Psoas muscle (tissue), 8 donors: ENCODE results near the gene GNAI3. TPM values are rescaled to one million over a fixed set of nuclear protein-coding genes. Genes with fewer than 3 reads are reported as not detected.

Experiments
- ATAC-seq, 4 donors: fragments of 200-7000 bp; cut with Tn5 transposase; one replicate each; pipeline ENCODE4 v1.9.1; 2020; ENCODE audit warnings: moderate library complexity in 3 of 4, mild to moderate bottlenecking in 2 of 4
- DNase-seq, 2 donors: peaks; one replicate each; pipeline ENCODE4 v3.0.0-alpha.2; 2020
- H3K27ac ChIP-seq: fragments of 200-600 bp; one replicate; pipeline ENCODE4 v1.8.0; 2022
- H3K27me3 ChIP-seq, 3 donors: fragments of 200-600 bp in 1 of 3; one replicate each; pipeline versions ENCODE4 v1.6.1 to v1.8.0; 2013 to 2022; ENCODE audit warnings: low read length in 2 of 3, mild to moderate bottlenecking in 2 of 3, moderate library complexity in 1 of 3; ENCODE audit not compliant: insufficient read depth in 3 of 3
- H3K36me3 ChIP-seq, 2 donors: fragments of 200-600 bp in 1 of 2; one replicate each; pipeline versions ENCODE4 v1.6.1 to v1.8.0; 2013 to 2022; ENCODE audit warnings: low read depth in 1 of 2, mild to moderate bottlenecking in 1 of 2, moderate library complexity in 1 of 2; ENCODE audit not compliant: insufficient read depth in 1 of 2
- H3K4me1 ChIP-seq: fragments of 200-600 bp; one replicate; pipeline ENCODE4 v1.8.0; 2022
- H3K4me3 ChIP-seq: fragments of 200-600 bp; one replicate; pipeline ENCODE4 v1.8.0; 2022; ENCODE audit warnings: mild to moderate bottlenecking
- H3K9me3 ChIP-seq: fragments of 200-600 bp; one replicate; pipeline ENCODE4 v1.8.0; 2022
- WGBS, 3 donors: extraction: QIAGEN DNeasy Blood & Tissue Kit; methylation state at CpG; one replicate each; pipeline versions ENCODE4 v1.1.6 to v1.1.7; 2013; 5-methylcytosine and 5-hydroxymethylcytosine counted together
- intact Hi-C, 2 donors: fragments of 100-400 bp; cut with DNase I; formaldehyde crosslinking; loops; one replicate each; pipeline versions ENCODE4 v1.11.0 to v1.14.2; 2022
- polyA plus RNA-seq, 3 donors: library from polyadenylated mRNA; stranded (reverse); fragments of 200-250 nt; gene quantifications; one replicate each; pipeline ENCODE4 v1.2.3, GENCODE V29; 2013
- total RNA-seq, 4 donors: library from RNA; stranded (reverse); fragmentation: NEBNext Ultra II Directional in 2 of 4; extraction: Animal tissue kit (Norgen Biotek cat#: 25700) in 2 of 4; gene quantifications; one replicate each; pipeline versions ENCODE4 v1.2.1 to v1.2.4, GENCODE V29; 2021 to 2023
- TF ChIP-seq, protein P1 (sequence below): fragments of 200-600 bp; IDR thresholded peaks from one replicate; pipeline ENCODE4 v1.8.0; 2022; ENCODE audit warnings: antibody characterized with exemption
- donor health status: healthy with polysubstance abuse.
- donor health status: DM: no; HTN: no; CAD: no; lungs with moderate emphysema.
- donor health status: Bipolar disorder and iron deficiency.
- donor health status: healthy.
- donor health status: DM: yes; HTN: yes; CAD: no.
- donor health status: DM: no; HTN: no; CAD: no.
- donor health status: DM: no; HTN: no; CAD: no.
- donor health status: DM: yes; HTN: yes; CAD: no.

The GNAI3 gene
- total and polyA plus RNA-seq, 7 donors, result 0.96 to 2.9 (median 1.7) TPM

GRCh38 chr1:109623601-109624161, 75.3 kb downstream of the GNAI3 start:
- Histone ChIP-seq H3K9me3 (no peaks in the 10 kb centered on the region), H3K27ac (no peak overlapping the region), H3K36me3 (peaks cover 0 to 21% of the 10 kb centered on the region in 2 donors), H3K27me3 (peaks cover 0 to 4% (median 1%) of the 10 kb centered on the region in 3 donors), H3K4me1 (peaks cover 11% of the 10 kb centered on the region), H3K4me3 (peak overlapping the region; percentile 18)
- TF ChIP-seq, protein P1, sequence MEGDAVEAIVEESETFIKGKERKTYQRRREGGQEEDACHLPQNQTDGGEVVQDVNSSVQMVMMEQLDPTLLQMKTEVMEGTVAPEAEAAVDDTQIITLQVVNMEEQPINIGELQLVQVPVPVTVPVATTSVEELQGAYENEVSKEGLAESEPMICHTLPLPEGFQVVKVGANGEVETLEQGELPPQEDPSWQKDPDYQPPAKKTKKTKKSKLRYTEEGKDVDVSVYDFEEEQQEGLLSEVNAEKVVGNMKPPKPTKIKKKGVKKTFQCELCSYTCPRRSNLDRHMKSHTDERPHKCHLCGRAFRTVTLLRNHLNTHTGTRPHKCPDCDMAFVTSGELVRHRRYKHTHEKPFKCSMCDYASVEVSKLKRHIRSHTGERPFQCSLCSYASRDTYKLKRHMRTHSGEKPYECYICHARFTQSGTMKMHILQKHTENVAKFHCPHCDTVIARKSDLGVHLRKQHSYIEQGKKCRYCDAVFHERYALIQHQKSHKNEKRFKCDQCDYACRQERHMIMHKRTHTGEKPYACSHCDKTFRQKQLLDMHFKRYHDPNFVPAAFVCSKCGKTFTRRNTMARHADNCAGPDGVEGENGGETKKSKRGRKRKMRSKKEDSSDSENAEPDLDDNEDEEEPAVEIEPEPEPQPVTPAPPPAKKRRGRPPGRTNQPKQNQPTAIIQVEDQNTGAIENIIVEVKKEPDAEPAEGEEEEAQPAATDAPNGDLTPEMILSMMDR, result no peak
- peak in 1 of 2 donors; percentile 49 for DNase-seq
- no peak for ATAC-seq
- 65 to 73% (median 68%) methylated on average over 11 of the region's 11 CpGs for WGBS, 3 donors
- intact Hi-C loops, result no loop called here

- intact Hi-C loops, result no loop called here
- Histone ChIP-seq H3K36me3 (peaks cover 0 to 27% of the 10 kb centered on the region in 2 donors), H3K4me1 (peaks cover 4% of the 10 kb centered on the region), H3K27me3 (peaks cover 0 to 2% (median 1%) of the 10 kb centered on the region in 3 donors), H3K4me3 (peak overlapping the region; percentile 18), H3K9me3 (no peaks in the 10 kb centered on the region), H3K27ac (no peak overlapping the region)
- TF ChIP-seq, protein P1, result no peak
- DNase-seq, result peak in 1 of 2 donors; percentile 58
- WGBS, 3 donors, result 68 to 78% (median 72%) methylated on average over 14 to 17 of the region's 17 CpGs
- ATAC-seq, result no peak
Measured at GRCh38 chr1:109624201-109625010, 76.0 kb downstream of the GNAI3 start.

DNA sequence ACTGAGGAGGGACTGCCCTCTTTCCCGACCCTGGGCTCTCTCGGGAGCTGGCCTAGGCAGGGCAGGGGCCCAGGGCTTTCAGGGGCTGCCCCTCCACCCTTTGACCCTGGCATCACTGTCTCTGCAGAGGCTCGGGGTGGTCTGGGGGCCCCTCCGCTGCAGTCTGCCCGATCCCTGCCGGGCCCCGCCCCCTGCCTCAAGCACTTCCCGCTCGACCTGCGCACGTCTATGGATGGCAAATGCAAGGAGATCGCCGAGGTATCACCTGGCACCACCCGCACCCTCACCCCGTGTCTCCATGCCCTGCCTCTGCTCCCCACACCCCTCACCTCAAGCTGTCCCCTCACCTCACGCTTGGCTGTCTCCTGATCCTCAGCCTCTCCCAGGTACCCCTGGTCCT, 76.8 kb downstream of the GNAI3 start:
- H3K4me1 ChIP-seq, result no peaks in the 10 kb centered on the region

GRCh38 chr1:109625601-109626560, 77.5 kb downstream of the GNAI3 start:
- H3K4me3 ChIP-seq, result no peak overlapping the region
- no peak for DNase-seq
- TF ChIP-seq, protein P1, result no peak
- no peak for ATAC-seq
- peaks cover 0 to 32% of the 10 kb centered on the region in 2 donors for H3K36me3 ChIP-seq
- intact Hi-C loops, result no loop called here
- no peak overlapping the region for H3K27ac ChIP-seq
- no peaks in the 10 kb centered on the region for H3K4me1 ChIP-seq
- no peaks in the 10 kb centered on the region for H3K9me3 ChIP-seq
- 56 to 69% (median 59%) methylated on average over 32 of the region's 32 CpGs for WGBS, 3 donors
- H3K27me3 ChIP-seq, result peaks cover 0 to 1% (median 0%) of the 10 kb centered on the region in 3 donors

More for the DNA sequence above, 76.8 kb downstream of the GNAI3 start:
- Histone ChIP-seq H3K9me3 (no peaks in the 10 kb centered on the region), H3K36me3 (peaks cover 0 to 29% of the 10 kb centered on the region in 2 donors), H3K27me3 (peaks cover 0 to 1% (median 0%) of the 10 kb centered on the region in 3 donors), H3K4me3 (no peak overlapping the region), H3K27ac (no peak overlapping the region)
- TF ChIP-seq, protein P1, result no peak
- ATAC-seq, result no peak
- no peak for DNase-seq
- WGBS, 3 donors, result 69 to 79% (median 76%) methylated on average over 15 to 16 of the region's 16 CpGs
- intact Hi-C loops, result no loop called here
